Upper lobe of left lung (tissue), 4 donors: ENCODE data around the gene CMIP.

Source experiments
- EP300 ChIP-seq, 4 donors: sonication (generic); formaldehyde crosslinking; IDR thresholded peaks; one replicate each; pipeline ENCODE4 v1.5.1; 2017; ENCODE audit warnings: antibody characterized with exemption in 4 of 4, control low read depth in 2 of 4
- POLR2A ChIP-seq, 4 donors: fragments of 450-650 bp; IDR thresholded peaks; one replicate each; pipeline ENCODE4 v1.5.1; 2016 to 2017; ENCODE audit warnings: antibody characterized with exemption in 4 of 4, mild to moderate bottlenecking in 2 of 4
- POLR2AphosphoS5 ChIP-seq, 2 donors: sonication (generic); formaldehyde crosslinking; IDR thresholded peaks; one replicate each; pipeline ENCODE4 v1.5.1; 2017; ENCODE audit warnings: antibody characterized with exemption in 2 of 2
- TF ChIP-seq, protein P1 (sequence below), 6 experiments: fragments of 450-650 bp in 4 of 6; fragments of 200-600 bp in 2 of 6; sonication (generic) in 2 of 6; IDR thresholded peaks; one replicate each; pipeline ENCODE4 v1.5.1; 2016 to 2019; ENCODE audit warnings: antibody characterized with exemption in 6 of 6

DNA sequence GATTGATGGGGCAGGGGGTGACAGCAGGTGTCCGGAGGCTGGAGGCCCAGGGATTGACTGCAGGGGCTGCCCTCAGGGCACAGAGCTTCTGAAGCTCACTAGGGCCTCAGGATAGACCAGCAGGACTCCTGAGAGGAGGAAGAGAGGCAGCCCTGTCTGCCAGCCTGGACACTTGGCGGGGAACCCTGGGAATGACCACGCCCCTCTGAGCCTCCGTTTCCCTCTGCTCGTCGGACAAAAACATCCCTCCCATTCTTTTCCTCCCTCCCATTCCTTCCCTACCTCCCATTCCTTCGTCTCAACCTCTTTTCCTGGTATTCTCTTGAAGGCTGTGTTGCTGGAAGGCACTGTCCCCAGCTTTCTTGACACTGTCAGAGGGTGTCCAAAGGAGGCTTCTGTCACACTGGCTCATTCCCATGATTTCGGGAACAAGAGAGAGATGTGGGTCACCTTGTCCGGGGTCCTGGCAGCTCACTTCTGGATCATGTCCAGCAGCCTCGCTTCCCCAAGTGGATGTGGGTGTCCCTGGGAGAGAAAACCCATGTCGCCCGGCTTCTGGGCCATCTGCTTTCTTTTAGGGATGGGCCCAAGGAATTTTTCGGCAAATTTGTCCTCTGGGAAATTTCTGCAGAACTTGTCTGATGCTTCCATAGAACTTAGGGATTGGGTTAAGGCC lies 145.5 kb downstream of the CMIP start:
- no peak for TF ChIP-seq POLR2A (IDR thresholded peaks at IDR 0.05)
- TF ChIP-seq, protein P1, sequence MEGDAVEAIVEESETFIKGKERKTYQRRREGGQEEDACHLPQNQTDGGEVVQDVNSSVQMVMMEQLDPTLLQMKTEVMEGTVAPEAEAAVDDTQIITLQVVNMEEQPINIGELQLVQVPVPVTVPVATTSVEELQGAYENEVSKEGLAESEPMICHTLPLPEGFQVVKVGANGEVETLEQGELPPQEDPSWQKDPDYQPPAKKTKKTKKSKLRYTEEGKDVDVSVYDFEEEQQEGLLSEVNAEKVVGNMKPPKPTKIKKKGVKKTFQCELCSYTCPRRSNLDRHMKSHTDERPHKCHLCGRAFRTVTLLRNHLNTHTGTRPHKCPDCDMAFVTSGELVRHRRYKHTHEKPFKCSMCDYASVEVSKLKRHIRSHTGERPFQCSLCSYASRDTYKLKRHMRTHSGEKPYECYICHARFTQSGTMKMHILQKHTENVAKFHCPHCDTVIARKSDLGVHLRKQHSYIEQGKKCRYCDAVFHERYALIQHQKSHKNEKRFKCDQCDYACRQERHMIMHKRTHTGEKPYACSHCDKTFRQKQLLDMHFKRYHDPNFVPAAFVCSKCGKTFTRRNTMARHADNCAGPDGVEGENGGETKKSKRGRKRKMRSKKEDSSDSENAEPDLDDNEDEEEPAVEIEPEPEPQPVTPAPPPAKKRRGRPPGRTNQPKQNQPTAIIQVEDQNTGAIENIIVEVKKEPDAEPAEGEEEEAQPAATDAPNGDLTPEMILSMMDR (IDR thresholded peaks at IDR 0.05) = no peak
- no peak for TF ChIP-seq EP300 (IDR thresholded peaks at IDR 0.05)
- no peak for TF ChIP-seq POLR2AphosphoS5 (IDR thresholded peaks at IDR 0.05)
